Hepatocyte (in vitro differentiated cells): ENCODE data around the gene GTF2A2.

Source experiments
- EZH2 ChIP-seq: fragments of 200-600 bp; sonication (generic); IDR thresholded peaks from 2 replicates; pipeline ENCODE4 v1.6.1; 2016; ENCODE audit warnings: antibody characterized with exemption, mild to moderate bottlenecking, borderline replicate concordance
- EZH2phosphoT487 ChIP-seq: fragments of 200-600 bp; sonication (generic); IDR thresholded peaks from one replicate; pipeline ENCODE4 v1.6.1; 2018; ENCODE audit warnings: antibody characterized with exemption, mild to moderate bottlenecking, low read depth, moderate library complexity; ENCODE audit not compliant: unreplicated experiment, severe bottlenecking
- TF ChIP-seq, protein P1 (sequence below): fragments of 200-600 bp; sonication (generic); IDR thresholded peaks from 2 replicates; pipeline ENCODE4 v1.5.1; 2016; ENCODE audit warnings: antibody characterized with exemption, mild to moderate bottlenecking; ENCODE audit not compliant: poor library complexity

DNA sequence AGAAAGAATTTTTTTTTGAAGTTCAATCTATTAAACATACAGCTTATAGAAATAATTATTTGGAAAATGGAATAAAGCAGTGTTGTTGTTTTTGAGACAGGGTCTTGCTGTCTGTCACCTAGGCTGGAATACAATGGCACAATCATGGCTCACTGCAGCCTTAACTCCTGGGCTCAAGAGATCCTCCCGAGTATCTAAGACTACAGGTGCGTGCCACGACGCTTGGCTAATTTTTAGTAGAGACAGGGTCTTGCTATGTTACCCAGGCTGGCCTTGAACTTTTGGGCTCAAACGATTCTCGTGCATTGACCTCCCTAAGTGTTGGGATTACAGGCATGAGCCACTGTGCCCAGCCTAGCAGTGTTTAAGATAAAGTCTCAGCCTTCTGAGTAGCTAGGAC lies 23.0 kb upstream of the GTF2A2 start:
- TF ChIP-seq, protein P1, sequence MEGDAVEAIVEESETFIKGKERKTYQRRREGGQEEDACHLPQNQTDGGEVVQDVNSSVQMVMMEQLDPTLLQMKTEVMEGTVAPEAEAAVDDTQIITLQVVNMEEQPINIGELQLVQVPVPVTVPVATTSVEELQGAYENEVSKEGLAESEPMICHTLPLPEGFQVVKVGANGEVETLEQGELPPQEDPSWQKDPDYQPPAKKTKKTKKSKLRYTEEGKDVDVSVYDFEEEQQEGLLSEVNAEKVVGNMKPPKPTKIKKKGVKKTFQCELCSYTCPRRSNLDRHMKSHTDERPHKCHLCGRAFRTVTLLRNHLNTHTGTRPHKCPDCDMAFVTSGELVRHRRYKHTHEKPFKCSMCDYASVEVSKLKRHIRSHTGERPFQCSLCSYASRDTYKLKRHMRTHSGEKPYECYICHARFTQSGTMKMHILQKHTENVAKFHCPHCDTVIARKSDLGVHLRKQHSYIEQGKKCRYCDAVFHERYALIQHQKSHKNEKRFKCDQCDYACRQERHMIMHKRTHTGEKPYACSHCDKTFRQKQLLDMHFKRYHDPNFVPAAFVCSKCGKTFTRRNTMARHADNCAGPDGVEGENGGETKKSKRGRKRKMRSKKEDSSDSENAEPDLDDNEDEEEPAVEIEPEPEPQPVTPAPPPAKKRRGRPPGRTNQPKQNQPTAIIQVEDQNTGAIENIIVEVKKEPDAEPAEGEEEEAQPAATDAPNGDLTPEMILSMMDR, result no peak
- TF ChIP-seq EZH2phosphoT487 (no peak), EZH2 (no peak)
